T-helper 1 cell treated with Interleukin-12 subunit alpha and Interleukin-12 subunit beta and Interleukin-4 antibody, amounts not matched to agents 30 ng/mL and 1 ng/mL, for 36 hours (primary cell): ENCODE measurements around the gene PGAP3. TPM values are rescaled to one million over a fixed set of nuclear protein-coding genes. Genes with fewer than 3 reads are reported as not detected.
"Not testable (repeated sequence)": the region's sequence is repeated elsewhere in the genome, so short reads cannot be mapped to it uniquely, and the experiment has no call there.

Experiments
- intact Hi-C: fragments of 100-400 bp; cut with micrococcal nuclease; formaldehyde crosslinking; loops from one replicate; pipeline ENCODE4 v1.15.1; 2024
- total RNA-seq: library from RNA; stranded (reverse); gene quantifications from 2 replicates; pipeline ENCODE4 v1.2.3, GENCODE V29; 2022

Gene PGAP3
- 22.1 and 22.2 TPM in 2 replicates for total RNA-seq

DNA sequence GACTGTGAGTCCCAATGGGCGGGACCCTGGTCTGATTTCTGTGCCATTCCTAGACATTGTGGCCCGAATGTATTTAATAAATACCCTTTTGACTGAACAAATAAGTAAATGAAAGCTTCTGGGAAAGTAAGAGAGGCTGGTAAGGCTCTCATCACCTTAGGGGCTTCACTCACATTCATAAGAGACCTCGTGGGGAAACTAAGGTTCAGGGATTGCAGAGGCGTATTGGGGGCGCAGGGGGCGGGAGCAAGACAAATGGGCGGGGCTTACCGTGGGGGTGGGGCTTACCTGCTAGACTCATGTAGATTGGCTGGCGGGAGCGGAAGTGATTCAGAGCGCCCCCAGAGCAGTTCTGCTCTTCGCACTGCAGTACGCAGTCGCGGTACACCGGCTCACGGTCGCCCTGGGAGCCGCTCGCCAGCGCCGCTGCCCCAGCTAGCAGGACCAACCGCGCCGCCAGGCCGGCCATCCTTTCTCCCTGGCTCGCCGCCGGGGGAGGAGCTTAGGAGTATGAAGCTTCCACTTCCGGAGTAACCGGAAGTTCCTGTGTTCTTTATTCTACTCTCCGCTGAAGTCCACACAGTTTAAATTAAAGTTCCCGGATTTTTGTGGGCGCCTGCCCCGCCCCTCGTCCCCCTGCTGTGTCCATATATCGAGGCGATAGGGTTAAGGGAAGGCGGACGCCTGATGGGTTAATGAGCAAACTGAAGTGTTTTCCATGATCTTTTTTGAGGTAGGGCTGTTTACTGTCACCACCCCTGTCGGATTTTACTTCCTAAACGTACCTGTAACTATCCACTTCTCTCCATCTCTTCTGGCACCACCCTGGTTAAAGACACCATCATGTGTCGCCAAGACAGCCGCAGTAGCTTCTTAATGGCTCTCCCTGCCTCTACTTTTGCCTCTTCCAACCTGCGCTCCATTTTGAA lies at the start of gene PGAP3:
PGAP3 (minus strand) TSS at position 512 of the 929 bp plus-strand sequence; CDS start at position 469, 43 bp downstream.
- intact Hi-C loops: loop anchor here (1.0 kb wide), 6 partner anchors 9 to 292 kb away; partner anchors contain the start of genes LRRC3C, MIEN1, ORMDL3 and PSMD3

GRCh38 chr17:39737206-39737759 lies 49.4 kb upstream of the PGAP3 start:
- intact Hi-C loops: no loop called here

- intact Hi-C loops: no loop called here
These were observed 48.7 kb upstream of the PGAP3 start for GRCh38 chr17:39736319-39737165.

- intact Hi-C loops: no loop called here
These were observed 48.0 kb upstream of the PGAP3 start for GRCh38 chr17:39735882-39736281.

DNA sequence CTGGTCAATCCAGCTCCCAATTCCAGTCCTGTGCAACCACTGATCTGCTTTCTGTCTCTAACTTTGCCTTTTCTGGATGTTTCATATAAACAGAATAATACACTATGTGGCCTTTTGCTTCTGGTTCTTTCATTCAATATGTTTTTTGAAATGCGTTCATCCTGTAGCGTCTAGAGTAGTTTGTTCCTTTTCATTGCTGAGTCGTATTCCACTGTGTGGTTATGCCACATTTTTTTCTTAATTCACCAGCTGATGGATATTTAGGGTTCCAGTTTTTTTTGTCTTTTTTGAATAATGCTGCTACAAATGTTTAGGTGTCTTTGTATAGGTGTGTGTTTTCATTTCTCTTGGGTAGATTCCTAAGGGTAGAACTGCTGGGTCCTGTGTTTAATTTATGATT lies 44.7 kb upstream of the PGAP3 start:
- intact Hi-C loops: no loop called here

- intact Hi-C loops: loop anchor here (1.0 kb wide), 11 partner anchors 8 to 366 kb away; partner anchors contain the start of genes IKZF3, LRRC3C, ORMDL3 and PGAP3
These were observed 42.5 kb upstream of the PGAP3 start, which contains the start of gene MIEN1 for GRCh38 chr17:39730095-39730921. MIEN1 (minus strand) TSS chr17:39730532; CDS start chr17:39730495, 37 bp downstream.

GRCh38 chr17:39729280-39729851 lies 41.5 kb upstream of the PGAP3 start:
- intact Hi-C loops: no loop called here

DNA sequence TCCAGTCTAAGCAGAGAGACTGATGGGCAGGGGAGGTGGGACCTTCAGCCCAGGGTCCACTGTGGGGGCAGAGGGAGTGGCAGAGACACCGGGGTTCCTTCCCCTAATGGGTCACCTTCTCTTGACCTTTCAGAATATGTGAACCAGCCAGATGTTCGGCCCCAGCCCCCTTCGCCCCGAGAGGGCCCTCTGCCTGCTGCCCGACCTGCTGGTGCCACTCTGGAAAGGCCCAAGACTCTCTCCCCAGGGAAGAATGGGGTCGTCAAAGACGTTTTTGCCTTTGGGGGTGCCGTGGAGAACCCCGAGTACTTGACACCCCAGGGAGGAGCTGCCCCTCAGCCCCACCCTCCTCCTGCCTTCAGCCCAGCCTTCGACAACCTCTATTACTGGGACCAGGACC lies 39.7 kb upstream of the PGAP3 start:
- intact Hi-C loops: no loop called here

- intact Hi-C loops: no loop called here
These were observed 38.8 kb upstream of the PGAP3 start for GRCh38 chr17:39726617-39727016.

DNA sequence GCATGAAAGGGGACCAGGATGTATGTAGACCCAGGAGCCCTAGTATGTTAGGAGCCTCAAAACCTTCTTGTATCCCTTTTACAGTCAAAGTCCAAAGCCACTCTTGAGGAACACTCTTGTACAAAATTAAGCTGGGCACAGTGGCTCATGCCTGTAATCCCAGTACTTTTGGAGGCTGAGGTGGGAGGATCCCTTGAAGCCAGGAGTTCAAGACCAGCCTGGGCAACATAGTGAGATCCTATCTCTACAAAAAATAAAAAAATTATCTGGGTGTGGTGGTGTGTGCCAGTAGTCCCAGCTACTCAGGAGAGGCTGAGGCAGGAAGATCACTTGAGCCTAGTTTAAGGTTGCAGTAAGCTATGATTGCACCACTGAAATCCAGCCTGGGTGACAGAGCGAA lies 38.1 kb upstream of the PGAP3 start:
- intact Hi-C loops: not testable (repeated sequence)

DNA sequence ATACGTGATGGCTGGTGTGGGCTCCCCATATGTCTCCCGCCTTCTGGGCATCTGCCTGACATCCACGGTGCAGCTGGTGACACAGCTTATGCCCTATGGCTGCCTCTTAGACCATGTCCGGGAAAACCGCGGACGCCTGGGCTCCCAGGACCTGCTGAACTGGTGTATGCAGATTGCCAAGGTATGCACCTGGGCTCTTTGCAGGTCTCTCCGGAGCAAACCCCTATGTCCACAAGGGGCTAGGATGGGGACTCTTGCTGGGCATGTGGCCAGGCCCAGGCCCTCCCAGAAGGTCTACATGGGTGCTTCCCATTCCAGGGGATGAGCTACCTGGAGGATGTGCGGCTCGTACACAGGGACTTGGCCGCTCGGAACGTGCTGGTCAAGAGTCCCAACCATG lies 36.9 kb upstream of the PGAP3 start:
- intact Hi-C loops: no loop called here

GRCh38 chr17:39722965-39723848 lies 35.4 kb upstream of the PGAP3 start:
- intact Hi-C loops: no loop called here

DNA sequence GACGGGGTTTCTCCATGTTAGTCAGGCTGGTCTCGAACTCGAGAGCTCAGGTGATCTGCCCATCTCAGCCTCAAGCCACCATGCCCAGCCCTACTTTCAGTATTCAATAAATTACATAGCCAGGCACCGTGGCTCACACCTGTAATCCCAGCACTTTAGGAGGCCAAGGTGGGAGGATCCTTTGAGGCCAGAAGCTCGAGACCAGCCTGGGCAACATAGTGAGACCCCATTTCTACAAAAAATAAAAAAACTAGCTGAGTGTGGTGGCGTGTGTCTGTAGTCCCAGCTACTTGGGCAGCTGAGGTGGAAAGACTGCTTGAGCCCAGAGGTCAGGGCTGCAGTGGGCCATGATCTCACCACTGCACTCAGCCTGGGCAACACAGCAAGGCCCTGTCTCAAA lies 34.2 kb upstream of the PGAP3 start:
- intact Hi-C loops: no loop called here

GRCh38 chr17:39719563-39720355 lies 31.9 kb upstream of the PGAP3 start:
- intact Hi-C loops: no loop called here

GRCh38 chr17:39717660-39718059 lies 29.8 kb upstream of the PGAP3 start:
- intact Hi-C loops: no loop called here

- intact Hi-C loops: no loop called here
These were observed 29.2 kb upstream of the PGAP3 start for GRCh38 chr17:39716879-39717536.

DNA sequence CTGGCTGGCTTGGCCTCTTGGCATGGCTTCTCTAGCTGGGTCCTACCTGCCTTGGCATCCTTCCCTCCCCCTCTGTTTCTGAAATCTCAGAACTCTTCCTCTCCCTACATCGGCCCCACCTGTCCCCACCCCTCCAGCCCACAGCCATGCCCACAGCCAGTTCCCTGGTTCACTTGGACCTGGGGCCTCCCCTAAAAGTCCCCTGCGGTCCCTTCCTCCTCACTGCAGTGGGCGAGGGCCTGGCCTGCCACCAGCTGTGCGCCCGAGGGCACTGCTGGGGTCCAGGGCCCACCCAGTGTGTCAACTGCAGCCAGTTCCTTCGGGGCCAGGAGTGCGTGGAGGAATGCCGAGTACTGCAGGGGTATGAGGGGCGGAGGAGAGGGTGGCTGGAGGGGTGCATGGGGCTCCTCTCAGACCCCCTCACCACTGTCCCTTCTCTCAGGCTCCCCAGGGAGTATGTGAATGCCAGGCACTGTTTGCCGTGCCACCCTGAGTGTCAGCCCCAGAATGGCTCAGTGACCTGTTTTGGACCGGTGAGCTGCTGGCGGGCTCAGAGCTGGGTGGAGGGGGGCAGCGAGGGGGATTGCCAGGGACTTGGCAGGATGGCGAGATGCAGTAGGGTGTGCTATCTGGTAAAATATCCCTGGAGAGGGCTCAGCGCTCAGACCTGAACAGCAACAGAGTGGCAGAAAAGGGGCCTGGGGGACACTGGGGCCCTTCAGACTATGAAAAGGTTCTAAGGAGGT lies 28.4 kb upstream of the PGAP3 start:
- intact Hi-C loops: no loop called here
